Superior temporal gyrus (tissue), 1 donor: ENCODE measurements around the gene HDC.

ENCODE experiments used
- DNase-seq: peaks from one replicate; pipeline ENCODE4 v3.0.0-alpha.2; 2016; ENCODE audit errors: extremely low spot score

The HDC gene

GRCh38 chr15:50265620-50266019, at the start of gene HDC:
Gene HDC, minus strand, starts transcription at chr15:50265726. Its CDS starts 103 bp downstream, at chr15:50265623.
- no peak for DNase-seq

GRCh38 chr15:50312636-50313035, 47.1 kb upstream of the HDC start:
- no peak for DNase-seq

- no peak for DNase-seq
These were observed 42.3 kb upstream of the HDC start for GRCh38 chr15:50307799-50308198.

GRCh38 chr15:50304836-50305235, 39.3 kb upstream of the HDC start:
- no peak for DNase-seq

GRCh38 chr15:50302581-50302980, 37.1 kb upstream of the HDC start:
- DNase-seq: no peak

- DNase-seq: no peak
These were observed 32.8 kb upstream of the HDC start for GRCh38 chr15:50298340-50298739.

GRCh38 chr15:50295966-50296365, 30.4 kb upstream of the HDC start:
- no peak for DNase-seq

GRCh38 chr15:50289749-50290148, 24.2 kb upstream of the HDC start:
- no peak for DNase-seq

GRCh38 chr15:50287324-50288116, 22.0 kb upstream of the HDC start:
- no peak for DNase-seq

GRCh38 chr15:50281427-50281826, 15.9 kb upstream of the HDC start:
- no peak for DNase-seq

- DNase-seq: no peak
These were observed 14.7 kb upstream of the HDC start for GRCh38 chr15:50280271-50280670.

- DNase-seq: no peak
These were observed 13.0 kb upstream of the HDC start for GRCh38 chr15:50278496-50278895.

GRCh38 chr15:50277370-50277769, 11.8 kb upstream of the HDC start:
- no peak for DNase-seq

- no peak for DNase-seq
These were observed 10.4 kb upstream of the HDC start for GRCh38 chr15:50275908-50276307.

- DNase-seq: no peak
These were observed 9.6 kb upstream of the HDC start for GRCh38 chr15:50275091-50275490.

GRCh38 chr15:50267577-50267976, 2.1 kb upstream of the HDC start:
- no peak for DNase-seq

- no peak for DNase-seq
These were observed 3.0 kb downstream of the HDC start for GRCh38 chr15:50262533-50262932.

GRCh38 chr15:50261981-50262380, 3.5 kb downstream of the HDC start:
- DNase-seq: no peak

GRCh38 chr15:50260969-50261496, 4.5 kb downstream of the HDC start:
- no peak for DNase-seq

GRCh38 chr15:50259276-50259675, 6.2 kb downstream of the HDC start:
- DNase-seq: no peak

GRCh38 chr15:50257924-50258323, 7.6 kb downstream of the HDC start:
- no peak for DNase-seq

- no peak for DNase-seq
These were observed 8.2 kb downstream of the HDC start for GRCh38 chr15:50257332-50257731.

- no peak for DNase-seq
These were observed 9.1 kb downstream of the HDC start for GRCh38 chr15:50256188-50257041.
